Effector memory CD8-positive, alpha-beta T cell (primary cell): ENCODE data around the gene CDH7.

Experiments used
- ATAC-seq: fragments of 150-1000 bp; cut with Tn5 transposase; replicated peaks from 2 replicates; pipeline ENCODE4 v1.10.0; 2021; ENCODE audit warnings: mild to moderate bottlenecking, moderate library complexity
- DNase-seq, 3 experiments: peaks; one replicate each; pipeline ENCODE4 v3.0.0; 2021
- H3K27ac Mint-ChIP-seq, 2 donors: one replicate each; pipeline ENCODE4 v1.8.0; 2022; ENCODE audit warnings: mild to moderate bottlenecking in 2 of 2, mixed read lengths in 2 of 2, moderate library complexity in 2 of 2
- H3K27me3 Mint-ChIP-seq, 2 donors: one replicate each; pipeline ENCODE4 v1.8.0; 2022; ENCODE audit warnings: mixed read lengths in 2 of 2
- H3K36me3 Mint-ChIP-seq: one replicate; pipeline ENCODE4 v1.8.0; 2022; ENCODE audit warnings: mild to moderate bottlenecking, moderate library complexity, mixed read lengths; ENCODE audit not compliant: insufficient read depth
- H3K4me1 Mint-ChIP-seq, 2 donors: one replicate each; pipeline ENCODE4 v1.8.0; 2022; ENCODE audit warnings: low read depth in 2 of 2, mixed read lengths in 2 of 2
- H3K4me3 Mint-ChIP-seq, 2 donors: one replicate each; pipeline ENCODE4 v1.8.0; 2022; ENCODE audit warnings: mild to moderate bottlenecking in 2 of 2, mixed read lengths in 2 of 2, moderate library complexity in 2 of 2
- H3K9me3 Mint-ChIP-seq, 2 donors: one replicate each; pipeline ENCODE4 v1.8.0; 2022; ENCODE audit warnings: mixed read lengths in 2 of 2

CDH7 gene

GRCh38 chr18:65792456-65793074 is 41.8 kb downstream of the CDH7 start:
- Mint-ChIP-seq H3K4me1 (no peaks in the 10 kb centered on the region), H3K36me3 (no peaks in the 10 kb centered on the region), H3K4me3 (no peak overlapping the region), H3K27ac (no peak overlapping the region), H3K9me3 (peaks cover 9 to 19% of the 10 kb centered on the region in 2 donors), H3K27me3 (no peaks in the 10 kb centered on the region)
- DNase-seq (no peak), ATAC-seq (no peak)

DNA sequence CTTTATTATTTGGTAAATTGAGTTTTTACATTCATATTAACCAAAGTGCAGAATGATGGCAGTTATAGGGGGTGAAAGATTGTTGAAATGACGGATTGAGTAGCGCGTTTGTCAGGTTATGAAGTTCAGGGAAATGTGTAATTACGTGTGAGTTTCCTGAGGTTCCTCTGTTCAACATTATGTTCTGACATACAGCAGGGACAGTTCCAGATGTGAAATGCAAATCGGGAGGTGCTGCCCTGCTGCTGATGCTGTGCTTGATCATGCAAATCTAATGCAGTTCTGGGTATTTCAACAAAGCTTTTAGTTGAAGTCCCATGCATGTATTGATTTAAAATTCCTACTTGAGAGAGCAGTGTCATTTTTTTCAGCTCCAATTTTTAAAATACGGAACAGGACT is 57.9 kb downstream of the CDH7 start:
- Mint-ChIP-seq H3K27ac (no peak overlapping the region), H3K9me3 (peaks cover 3 to 7% of the 10 kb centered on the region in 2 donors), H3K4me3 (no peak overlapping the region), H3K4me1 (no peaks in the 10 kb centered on the region), H3K36me3 (no peaks in the 10 kb centered on the region), H3K27me3 (no peaks in the 10 kb centered on the region)
- ATAC-seq (no peak), DNase-seq (no peak)

GRCh38 chr18:65811307-65811706 is 60.5 kb downstream of the CDH7 start:
- no peak overlapping the region for H3K27ac Mint-ChIP-seq
- no peaks in the 10 kb centered on the region for H3K4me1 Mint-ChIP-seq
- no peak for DNase-seq

GRCh38 chr18:65815506-65815905 is 64.7 kb downstream of the CDH7 start:
- Mint-ChIP-seq H3K4me1 (no peaks in the 10 kb centered on the region), H3K4me3 (no peak overlapping the region), H3K9me3 (peaks cover 0 to 8% of the 10 kb centered on the region in 2 donors)

More at GRCh38 chr18:65811307-65811706, 60.5 kb downstream of the CDH7 start:
- no peak overlapping the region for H3K4me3 Mint-ChIP-seq
- H3K36me3 Mint-ChIP-seq, result no peaks in the 10 kb centered on the region
- H3K9me3 Mint-ChIP-seq, result peaks cover 0 to 4% of the 10 kb centered on the region in 2 donors
- no peak for ATAC-seq
- H3K27me3 Mint-ChIP-seq, result no peaks in the 10 kb centered on the region

DNA sequence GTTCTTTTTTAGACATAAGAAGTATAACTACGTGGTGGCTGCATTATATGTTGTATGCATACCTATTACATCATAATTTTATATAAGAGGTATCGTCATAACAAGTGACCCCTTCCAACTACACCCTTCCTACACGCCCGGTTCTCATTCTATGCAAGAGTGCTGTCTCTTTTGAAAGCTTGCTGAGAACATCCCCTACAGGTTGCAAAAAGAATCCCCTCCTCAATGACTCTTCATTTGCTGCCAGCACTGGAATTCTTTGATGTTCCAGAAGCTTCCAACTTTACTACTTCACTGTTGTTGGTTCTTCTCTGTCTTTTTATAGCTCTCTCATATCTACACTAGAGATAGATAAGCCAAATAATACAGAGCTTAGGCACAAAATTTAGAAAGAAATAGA is 66.4 kb downstream of the CDH7 start:
- H3K36me3 Mint-ChIP-seq, result no peaks in the 10 kb centered on the region
- ATAC-seq, result no peak
- H3K4me1 Mint-ChIP-seq, result no peaks in the 10 kb centered on the region
- H3K4me3 Mint-ChIP-seq, result no peak overlapping the region
- peaks cover 0 to 8% of the 10 kb centered on the region in 2 donors for H3K9me3 Mint-ChIP-seq
- no peak overlapping the region for H3K27ac Mint-ChIP-seq
- H3K27me3 Mint-ChIP-seq, result no peaks in the 10 kb centered on the region
- DNase-seq, result no peak

More at GRCh38 chr18:65815506-65815905, 64.7 kb downstream of the CDH7 start:
- H3K27me3 Mint-ChIP-seq, result no peaks in the 10 kb centered on the region
- H3K27ac Mint-ChIP-seq, result no peak overlapping the region
- DNase-seq (no peak), ATAC-seq (no peak)
- no peaks in the 10 kb centered on the region for H3K36me3 Mint-ChIP-seq

GRCh38 chr18:65821911-65822310 is 71.1 kb downstream of the CDH7 start:
- H3K27ac Mint-ChIP-seq, result no peak overlapping the region
- H3K36me3 Mint-ChIP-seq, result no peaks in the 10 kb centered on the region
- no peaks in the 10 kb centered on the region for H3K27me3 Mint-ChIP-seq
- H3K4me1 Mint-ChIP-seq, result no peaks in the 10 kb centered on the region
- H3K4me3 Mint-ChIP-seq, result no peak overlapping the region
- ATAC-seq (no peak), DNase-seq (no peak)
- H3K9me3 Mint-ChIP-seq, result peaks cover 0 to 5% of the 10 kb centered on the region in 2 donors

GRCh38 chr18:65822826-65823225 is 72.0 kb downstream of the CDH7 start:
- H3K36me3 Mint-ChIP-seq, result no peaks in the 10 kb centered on the region
- DNase-seq, result no peak
- no peak for ATAC-seq
- H3K4me3 Mint-ChIP-seq, result no peak overlapping the region
- no peaks in the 10 kb centered on the region for H3K4me1 Mint-ChIP-seq
- H3K27ac Mint-ChIP-seq, result no peak overlapping the region
- H3K9me3 Mint-ChIP-seq, result peaks cover 0 to 3% of the 10 kb centered on the region in 2 donors
- H3K27me3 Mint-ChIP-seq, result no peaks in the 10 kb centered on the region

- no peak for DNase-seq
- no peaks in the 10 kb centered on the region for H3K36me3 Mint-ChIP-seq
- no peak overlapping the region for H3K4me3 Mint-ChIP-seq
- H3K4me1 Mint-ChIP-seq, result no peaks in the 10 kb centered on the region
- H3K27ac Mint-ChIP-seq, result no peak overlapping the region
- ATAC-seq, result no peak
- peaks cover 8 to 9% of the 10 kb centered on the region in 2 donors for H3K9me3 Mint-ChIP-seq
- H3K27me3 Mint-ChIP-seq, result no peaks in the 10 kb centered on the region
Measured at GRCh38 chr18:65827444-65827843, 76.6 kb downstream of the CDH7 start.

- Mint-ChIP-seq H3K27me3 (no peaks in the 10 kb centered on the region), H3K36me3 (no peaks in the 10 kb centered on the region), H3K4me1 (no peaks in the 10 kb centered on the region), H3K27ac (no peak overlapping the region), H3K4me3 (no peak overlapping the region), H3K9me3 (peaks cover 0 to 15% of the 10 kb centered on the region in 2 donors)
- no peak for ATAC-seq
- DNase-seq, result no peak
Measured at GRCh38 chr18:65835881-65836280, 85.1 kb downstream of the CDH7 start.

DNA sequence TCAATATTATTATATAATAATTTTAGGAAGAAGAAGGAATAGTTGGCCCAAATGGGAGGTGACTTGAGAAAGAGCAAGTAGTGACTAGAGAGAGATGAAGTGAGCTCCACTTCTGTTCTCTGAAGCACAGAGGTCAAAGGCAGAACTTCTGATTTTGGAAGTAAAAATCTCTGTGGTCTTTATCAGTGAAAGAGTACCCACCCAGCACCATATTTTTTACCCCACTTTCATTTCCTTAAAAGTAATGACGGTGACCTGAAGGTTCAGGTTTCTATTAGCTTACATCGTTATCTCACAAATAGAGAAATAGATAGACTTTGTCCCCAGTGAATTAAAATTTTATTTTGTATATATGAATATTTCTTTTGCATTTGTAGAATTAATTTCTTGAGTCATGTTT is 95.3 kb downstream of the CDH7 start:
- Mint-ChIP-seq H3K4me3 (no peak overlapping the region), H3K36me3 (no peaks in the 10 kb centered on the region), H3K27me3 (no peaks in the 10 kb centered on the region), H3K4me1 (no peaks in the 10 kb centered on the region), H3K27ac (no peak overlapping the region), H3K9me3 (peaks cover 3 to 6% of the 10 kb centered on the region in 2 donors)
- ATAC-seq (no peak), DNase-seq (no peak)

DNA sequence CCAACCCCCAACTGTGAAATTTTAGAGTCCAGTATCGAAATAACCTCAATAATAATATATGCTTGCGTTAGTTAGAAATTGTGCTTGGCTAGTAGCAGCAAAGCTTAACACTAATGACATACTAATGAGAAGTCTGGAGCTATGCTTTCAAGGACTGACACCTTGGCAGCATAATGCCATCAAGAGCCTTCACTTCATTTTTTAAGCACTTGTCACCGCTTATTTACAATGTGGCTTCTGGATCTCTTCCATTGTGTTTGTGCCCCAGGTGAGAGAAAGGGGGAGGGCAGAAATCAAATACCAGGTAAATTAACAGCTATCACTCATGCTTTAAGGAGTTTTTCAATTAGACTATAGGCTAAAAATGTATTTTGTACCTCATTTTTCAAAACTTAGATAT is 101.5 kb downstream of the CDH7 start:
- Mint-ChIP-seq H3K36me3 (no peaks in the 10 kb centered on the region), H3K27ac (no peak overlapping the region), H3K4me1 (no peaks in the 10 kb centered on the region), H3K9me3 (peaks cover 6 to 24% of the 10 kb centered on the region in 2 donors), H3K27me3 (no peaks in the 10 kb centered on the region), H3K4me3 (no peak overlapping the region)
- DNase-seq (no peak), ATAC-seq (no peak)

- no peak overlapping the region for H3K4me3 Mint-ChIP-seq
- no peak overlapping the region for H3K27ac Mint-ChIP-seq
- no peak for ATAC-seq
- DNase-seq, result no peak
- no peaks in the 10 kb centered on the region for H3K36me3 Mint-ChIP-seq
- H3K9me3 Mint-ChIP-seq, result peaks cover 3 to 8% of the 10 kb centered on the region in 2 donors
- H3K4me1 Mint-ChIP-seq, result no peaks in the 10 kb centered on the region
- no peaks in the 10 kb centered on the region for H3K27me3 Mint-ChIP-seq
Measured at GRCh38 chr18:65859075-65859474, 108.3 kb downstream of the CDH7 start.

DNA sequence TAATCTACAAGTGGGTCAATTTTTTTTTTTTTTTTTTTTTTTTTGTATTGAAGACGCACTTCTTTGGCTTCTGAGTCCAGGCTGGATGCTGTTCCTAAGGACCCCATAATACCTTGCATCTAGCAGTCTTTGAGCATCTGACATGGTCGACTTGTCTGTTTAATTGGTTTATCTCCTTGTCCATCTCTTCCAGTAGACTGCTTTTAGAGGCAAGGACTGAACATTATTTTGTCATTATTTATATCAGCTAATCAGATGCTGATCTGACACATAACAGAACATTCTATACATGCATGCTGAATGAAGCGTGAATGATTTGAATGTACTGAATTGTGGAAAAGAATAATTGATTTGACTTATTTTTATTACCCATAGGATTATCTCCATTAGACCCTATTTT is 118.7 kb downstream of the CDH7 start:
- ATAC-seq (no peak), DNase-seq (no peak)
- H3K27me3 Mint-ChIP-seq, result no peaks in the 10 kb centered on the region
- H3K36me3 Mint-ChIP-seq, result no peaks in the 10 kb centered on the region
- no peak overlapping the region for H3K27ac Mint-ChIP-seq
- peaks cover 6 to 8% of the 10 kb centered on the region in 2 donors for H3K9me3 Mint-ChIP-seq
- H3K4me3 Mint-ChIP-seq, result no peak overlapping the region
- no peaks in the 10 kb centered on the region for H3K4me1 Mint-ChIP-seq

DNA sequence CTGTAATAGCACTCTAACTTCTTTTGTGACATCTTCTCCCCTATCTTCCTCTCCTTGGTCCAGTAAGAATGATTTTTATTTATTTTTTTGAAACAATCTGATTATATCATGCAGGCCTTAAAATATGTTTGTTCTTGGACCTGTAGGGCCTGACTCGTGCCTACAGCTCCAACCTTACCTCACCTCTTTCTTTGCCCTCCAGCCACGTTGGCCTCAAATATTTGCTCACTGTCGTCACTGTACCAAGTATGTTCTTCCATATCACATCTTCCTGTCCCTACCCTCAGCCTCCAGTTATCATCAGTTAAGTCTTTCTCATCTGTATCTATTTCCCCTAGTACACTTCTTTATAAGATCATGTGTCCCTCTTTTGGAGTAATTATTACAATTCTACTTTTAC is 125.5 kb downstream of the CDH7 start:
- no peak overlapping the region for H3K4me3 Mint-ChIP-seq
- DNase-seq (no peak), ATAC-seq (no peak)
- H3K27me3 Mint-ChIP-seq, result no peaks in the 10 kb centered on the region
- H3K4me1 Mint-ChIP-seq, result no peaks in the 10 kb centered on the region
- H3K36me3 Mint-ChIP-seq, result no peaks in the 10 kb centered on the region
- H3K9me3 Mint-ChIP-seq, result peaks cover 7 to 14% of the 10 kb centered on the region in 2 donors
- no peak overlapping the region for H3K27ac Mint-ChIP-seq
